Effector memory CD8-positive, alpha-beta T cell (primary cell): ENCODE measurements around the gene HAND1.
"Not testable (repeated sequence)": the region's sequence is repeated elsewhere in the genome, so short reads cannot be mapped to it uniquely, and the experiment has no call there.

Source experiments
- ATAC-seq: fragments of 150-1000 bp; cut with Tn5 transposase; replicated peaks from 2 replicates; pipeline ENCODE4 v1.10.0; 2021; ENCODE audit warnings: mild to moderate bottlenecking, moderate library complexity
- DNase-seq, 3 experiments: peaks; one replicate each; pipeline ENCODE4 v3.0.0; 2021
- H3K27ac Mint-ChIP-seq, 2 donors: one replicate each; pipeline ENCODE4 v1.8.0; 2022; ENCODE audit warnings: mild to moderate bottlenecking in 2 of 2, mixed read lengths in 2 of 2, moderate library complexity in 2 of 2
- H3K27me3 Mint-ChIP-seq, 2 donors: one replicate each; pipeline ENCODE4 v1.8.0; 2022; ENCODE audit warnings: mixed read lengths in 2 of 2
- H3K36me3 Mint-ChIP-seq: one replicate; pipeline ENCODE4 v1.8.0; 2022; ENCODE audit warnings: mild to moderate bottlenecking, moderate library complexity, mixed read lengths; ENCODE audit not compliant: insufficient read depth
- H3K4me1 Mint-ChIP-seq, 2 donors: one replicate each; pipeline ENCODE4 v1.8.0; 2022; ENCODE audit warnings: low read depth in 2 of 2, mixed read lengths in 2 of 2
- H3K4me3 Mint-ChIP-seq, 2 donors: one replicate each; pipeline ENCODE4 v1.8.0; 2022; ENCODE audit warnings: mild to moderate bottlenecking in 2 of 2, mixed read lengths in 2 of 2, moderate library complexity in 2 of 2
- H3K9me3 Mint-ChIP-seq, 2 donors: one replicate each; pipeline ENCODE4 v1.8.0; 2022; ENCODE audit warnings: mixed read lengths in 2 of 2

The HAND1 gene

DNA sequence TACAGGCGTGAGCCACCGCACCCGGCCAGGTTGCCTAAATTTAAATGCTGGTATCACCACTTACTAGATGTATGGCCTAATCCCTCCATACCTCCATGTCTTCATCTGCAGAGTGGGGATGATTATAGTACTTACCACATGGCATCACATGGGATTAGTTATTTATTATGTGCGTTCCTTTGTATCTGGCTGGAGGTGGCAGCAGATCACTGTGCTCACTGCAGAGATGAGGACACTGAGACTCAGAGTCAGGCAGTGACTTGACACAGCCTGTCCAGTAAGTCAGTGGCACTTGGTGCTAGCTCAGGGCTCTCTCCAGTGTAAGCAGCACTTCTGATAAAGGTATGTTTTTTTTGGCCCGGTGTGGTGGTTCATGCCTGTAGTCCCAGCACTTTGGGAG, 38.4 kb upstream of the HAND1 start:
- Mint-ChIP-seq H3K36me3 (no peaks in the 10 kb centered on the region), H3K27ac (no peak overlapping the region), H3K4me1 (peaks cover 5 to 8% of the 10 kb centered on the region in 2 donors), H3K4me3 (no peak overlapping the region), H3K27me3 (peaks cover 38 to 73% of the 10 kb centered on the region in 2 donors), H3K9me3 (no peaks in the 10 kb centered on the region)
- DNase-seq (no peak), ATAC-seq (no peak)

GRCh38 chr5:154515488-154515887, 37.5 kb upstream of the HAND1 start:
- not testable (repeated sequence) for ATAC-seq, H3K9me3 Mint-ChIP-seq, H3K27ac Mint-ChIP-seq, H3K36me3 Mint-ChIP-seq, H3K4me1 Mint-ChIP-seq, DNase-seq, H3K4me3 Mint-ChIP-seq
- H3K27me3 Mint-ChIP-seq = peaks cover 30 to 71% of the 10 kb centered on the region in 2 donors

DNA sequence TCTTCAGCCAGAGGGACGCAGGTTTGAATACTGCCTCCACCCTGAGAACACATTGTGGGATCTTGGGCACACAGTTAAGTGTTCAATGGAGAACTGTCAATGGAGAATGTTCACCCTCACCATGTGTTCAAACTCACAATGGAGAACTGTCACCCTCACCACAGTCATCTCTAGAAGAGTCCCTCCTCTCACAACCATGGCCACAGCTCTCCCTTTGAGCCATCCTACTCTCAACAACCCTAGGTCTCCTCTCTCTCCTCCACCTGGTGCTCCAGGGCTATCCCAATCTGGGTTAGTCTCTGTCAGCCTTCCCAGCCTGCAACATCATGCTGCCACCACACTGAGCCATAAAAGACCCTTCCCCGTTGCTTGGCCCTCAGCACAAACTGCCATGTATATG, 36.3 kb upstream of the HAND1 start:
- Mint-ChIP-seq H3K36me3 (no peaks in the 10 kb centered on the region), H3K27ac (no peak overlapping the region), H3K27me3 (peaks cover 20 to 71% of the 10 kb centered on the region in 2 donors), H3K9me3 (no peaks in the 10 kb centered on the region), H3K4me3 (no peak overlapping the region), H3K4me1 (peaks cover 5% of the 10 kb centered on the region in 2 donors)
- DNase-seq (no peak), ATAC-seq (no peak)

GRCh38 chr5:154513669-154514084, 35.6 kb upstream of the HAND1 start:
- Mint-ChIP-seq H3K27ac (no peak overlapping the region), H3K36me3 (no peaks in the 10 kb centered on the region), H3K27me3 (peaks cover 15 to 70% of the 10 kb centered on the region in 2 donors), H3K4me3 (no peak overlapping the region), H3K4me1 (peaks cover 5% of the 10 kb centered on the region in 2 donors), H3K9me3 (no peaks in the 10 kb centered on the region)
- peak; percentile 16 for ATAC-seq
- no peak for DNase-seq

- no peaks in the 10 kb centered on the region for H3K36me3 Mint-ChIP-seq
- ATAC-seq (no peak), DNase-seq (no peak)
- no peak overlapping the region for H3K4me3 Mint-ChIP-seq
- H3K27me3 Mint-ChIP-seq = peaks cover 2 to 57% of the 10 kb centered on the region in 2 donors
- H3K4me1 Mint-ChIP-seq = peaks cover 5 to 7% of the 10 kb centered on the region in 2 donors
- no peak overlapping the region for H3K27ac Mint-ChIP-seq
- H3K9me3 Mint-ChIP-seq = no peaks in the 10 kb centered on the region
Observed at GRCh38 chr5:154511984-154512383, 34.0 kb upstream of the HAND1 start.

GRCh38 chr5:154509784-154510555, 31.9 kb upstream of the HAND1 start:
- DNase-seq (no peak), ATAC-seq (no peak)
- Mint-ChIP-seq H3K36me3 (no peaks in the 10 kb centered on the region), H3K4me3 (no peak overlapping the region), H3K9me3 (no peaks in the 10 kb centered on the region), H3K27me3 (peaks cover 0 to 56% of the 10 kb centered on the region in 2 donors), H3K4me1 (peaks cover 5 to 7% of the 10 kb centered on the region in 2 donors), H3K27ac (peak overlapping the region in 1 of 2 donors; percentile 9)

DNA sequence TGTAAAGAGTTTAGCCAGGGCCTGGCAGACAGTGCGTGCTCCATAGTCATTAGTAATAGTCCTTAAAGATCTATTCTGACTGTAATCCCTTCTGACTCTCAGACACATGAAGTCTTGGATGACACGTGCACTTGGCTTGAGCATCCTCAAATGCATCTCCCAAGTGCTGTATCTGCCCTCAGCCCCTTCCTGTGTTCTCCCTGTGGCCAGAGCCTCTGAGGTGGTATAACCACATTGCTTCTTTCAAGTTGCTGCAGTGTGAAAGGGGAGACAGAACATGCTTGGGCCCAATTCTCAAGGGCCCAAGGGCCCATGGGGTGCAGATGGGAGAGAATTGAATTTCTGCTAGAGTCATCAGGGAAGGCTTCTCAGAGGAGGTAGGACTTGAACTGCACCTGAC, 30.1 kb upstream of the HAND1 start:
- no peak overlapping the region for H3K27ac Mint-ChIP-seq
- DNase-seq (no peak), ATAC-seq (no peak)
- no peaks in the 10 kb centered on the region for H3K9me3 Mint-ChIP-seq
- peaks cover 0 to 49% of the 10 kb centered on the region in 2 donors for H3K27me3 Mint-ChIP-seq
- peaks cover 0 to 2% of the 10 kb centered on the region in 2 donors for H3K4me1 Mint-ChIP-seq
- H3K4me3 Mint-ChIP-seq = no peak overlapping the region
- H3K36me3 Mint-ChIP-seq = no peaks in the 10 kb centered on the region

DNA sequence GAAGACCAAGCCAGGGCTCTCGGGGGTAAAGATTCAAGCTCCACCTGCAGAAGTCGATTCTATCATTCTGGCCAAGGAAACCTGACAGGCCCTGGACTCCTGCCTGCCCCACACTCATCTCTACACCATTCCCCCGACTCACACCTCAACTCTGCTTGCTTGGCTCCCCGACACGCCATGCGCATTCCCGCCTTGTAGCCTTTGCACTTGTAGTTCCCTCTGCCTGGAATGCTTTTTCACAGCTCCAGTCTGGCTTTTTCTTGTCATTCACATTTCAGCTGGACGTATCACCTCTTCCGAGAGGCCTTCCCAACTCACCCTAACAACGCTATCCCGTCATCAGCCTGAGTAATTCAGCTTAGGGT, 28.7 kb upstream of the HAND1 start:
- Mint-ChIP-seq H3K9me3 (no peaks in the 10 kb centered on the region), H3K27me3 (peaks cover 9 to 61% of the 10 kb centered on the region in 2 donors), H3K36me3 (no peaks in the 10 kb centered on the region), H3K4me1 (peaks cover 0 to 2% of the 10 kb centered on the region in 2 donors), H3K4me3 (no peak overlapping the region), H3K27ac (no peak overlapping the region)
- ATAC-seq = no peak
- DNase-seq = no peak

DNA sequence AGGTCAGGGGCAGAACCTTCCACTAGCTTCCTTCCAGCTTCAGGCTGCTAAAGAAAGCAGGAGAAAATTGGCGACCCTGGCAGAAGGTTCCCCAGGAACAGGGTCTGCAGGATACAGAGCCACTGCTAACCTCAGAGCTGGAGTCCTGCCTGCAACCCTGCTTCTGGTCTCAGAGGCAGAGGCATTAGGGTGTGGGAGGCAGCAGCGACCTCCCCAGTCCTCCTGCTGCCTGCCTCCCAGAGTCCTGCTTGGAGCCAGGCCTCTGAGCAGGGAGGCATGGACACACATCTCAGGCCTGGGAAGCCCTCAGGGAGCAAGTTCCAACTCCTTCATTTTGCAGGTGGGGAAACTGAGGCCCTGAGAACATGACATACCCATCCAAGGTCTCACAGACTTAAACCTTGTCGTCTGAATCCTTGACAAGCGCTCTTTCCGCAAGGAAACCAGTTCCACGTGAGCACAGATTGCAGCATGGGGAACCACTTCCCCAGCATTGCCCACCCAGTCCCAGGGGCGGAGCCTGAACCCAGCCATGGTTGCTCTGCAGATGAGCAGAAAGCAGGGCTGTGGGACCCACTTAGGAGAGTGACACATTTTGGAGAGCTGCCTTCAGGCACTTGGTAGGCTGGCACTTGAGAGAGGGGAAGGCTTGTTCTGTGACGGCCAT, 28.2 kb upstream of the HAND1 start:
- Mint-ChIP-seq H3K36me3 (no peaks in the 10 kb centered on the region), H3K4me1 (peaks cover 0 to 2% of the 10 kb centered on the region in 2 donors), H3K9me3 (no peaks in the 10 kb centered on the region), H3K27ac (no peak overlapping the region), H3K27me3 (peaks cover 13 to 64% of the 10 kb centered on the region in 2 donors), H3K4me3 (no peak overlapping the region)
- ATAC-seq = no peak
- no peak for DNase-seq

DNA sequence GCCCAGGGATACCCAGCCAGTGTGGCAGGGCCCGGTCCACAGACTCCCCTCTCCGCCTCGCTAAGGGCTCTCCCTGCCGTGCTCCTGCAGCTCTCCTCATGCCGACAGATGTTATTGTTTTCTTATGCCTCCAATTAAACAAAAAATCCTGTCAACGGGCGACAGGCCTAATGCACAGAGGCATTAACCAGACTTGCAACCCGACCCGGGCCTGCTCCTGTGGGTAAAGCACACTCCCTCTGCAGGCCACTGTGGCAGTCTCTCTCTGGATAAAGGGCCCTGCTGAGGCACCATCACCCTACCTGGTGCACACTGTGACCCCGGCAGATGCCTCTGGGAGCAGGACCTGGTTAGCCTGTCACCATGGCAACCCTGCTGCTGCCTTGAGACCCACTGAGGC, 27.5 kb upstream of the HAND1 start:
- H3K27me3 Mint-ChIP-seq = peaks cover 13 to 64% of the 10 kb centered on the region in 2 donors

GRCh38 chr5:154503698-154504039, 25.6 kb upstream of the HAND1 start:
- Mint-ChIP-seq H3K9me3 (no peaks in the 10 kb centered on the region), H3K27ac (no peak overlapping the region), H3K27me3 (peaks cover 24 to 65% of the 10 kb centered on the region in 2 donors), H3K4me3 (no peak overlapping the region), H3K4me1 (peaks cover 0 to 2% of the 10 kb centered on the region in 2 donors), H3K36me3 (peaks cover 3% of the 10 kb centered on the region)
- DNase-seq = no peak
- no peak for ATAC-seq

More for the DNA sequence above, 27.5 kb upstream of the HAND1 start:
- no peak for DNase-seq
- Mint-ChIP-seq H3K9me3 (no peaks in the 10 kb centered on the region), H3K4me1 (peaks cover 0 to 2% of the 10 kb centered on the region in 2 donors), H3K4me3 (no peak overlapping the region), H3K27ac (no peak overlapping the region), H3K36me3 (peaks cover 3% of the 10 kb centered on the region)
- no peak for ATAC-seq

- H3K36me3 Mint-ChIP-seq = peaks cover 3% of the 10 kb centered on the region
- no peak overlapping the region for H3K4me3 Mint-ChIP-seq
- ATAC-seq (no peak), DNase-seq (no peak)
- H3K27me3 Mint-ChIP-seq = peaks cover 32 to 75% of the 10 kb centered on the region in 2 donors
- no peaks in the 10 kb centered on the region for H3K9me3 Mint-ChIP-seq
- H3K27ac Mint-ChIP-seq = no peak overlapping the region
- no peaks in the 10 kb centered on the region for H3K4me1 Mint-ChIP-seq
Observed at GRCh38 chr5:154502180-154502579, 24.2 kb upstream of the HAND1 start.

DNA sequence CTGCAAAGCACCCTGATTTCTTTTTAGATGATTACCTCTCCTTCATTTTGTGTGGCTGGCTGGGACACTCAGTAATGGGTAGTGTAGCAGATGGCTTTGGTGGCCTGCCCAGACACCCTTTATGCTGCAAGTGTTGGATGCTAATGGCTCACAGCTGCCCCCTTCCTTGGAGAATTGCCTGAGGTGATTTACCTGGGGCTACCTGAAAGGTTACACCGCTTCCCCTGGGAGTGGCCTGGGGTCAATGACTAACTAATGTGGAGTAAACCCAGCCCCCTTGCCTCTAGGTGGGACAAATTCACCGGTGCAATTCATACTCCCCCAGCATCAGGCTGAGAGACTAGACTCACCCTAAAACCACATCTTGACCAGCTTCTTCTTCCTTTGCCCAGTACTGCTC, 23.5 kb upstream of the HAND1 start:
- DNase-seq = no peak
- H3K36me3 Mint-ChIP-seq = peaks cover 3% of the 10 kb centered on the region
- no peaks in the 10 kb centered on the region for H3K4me1 Mint-ChIP-seq
- no peak for ATAC-seq
- peaks cover 32 to 72% of the 10 kb centered on the region in 2 donors for H3K27me3 Mint-ChIP-seq
- H3K27ac Mint-ChIP-seq = no peak overlapping the region
- no peak overlapping the region for H3K4me3 Mint-ChIP-seq
- H3K9me3 Mint-ChIP-seq = no peaks in the 10 kb centered on the region

- no peaks in the 10 kb centered on the region for H3K9me3 Mint-ChIP-seq
- no peak overlapping the region for H3K4me3 Mint-ChIP-seq
- DNase-seq (no peak), ATAC-seq (no peak)
- H3K4me1 Mint-ChIP-seq = no peaks in the 10 kb centered on the region
- no peak overlapping the region for H3K27ac Mint-ChIP-seq
- H3K27me3 Mint-ChIP-seq = peaks cover 39 to 78% of the 10 kb centered on the region in 2 donors
- H3K36me3 Mint-ChIP-seq = peaks cover 3% of the 10 kb centered on the region
Observed at GRCh38 chr5:154498994-154499393, 21.0 kb upstream of the HAND1 start.
